Measurements from ENCODE around the gene MORN5.

DNA sequence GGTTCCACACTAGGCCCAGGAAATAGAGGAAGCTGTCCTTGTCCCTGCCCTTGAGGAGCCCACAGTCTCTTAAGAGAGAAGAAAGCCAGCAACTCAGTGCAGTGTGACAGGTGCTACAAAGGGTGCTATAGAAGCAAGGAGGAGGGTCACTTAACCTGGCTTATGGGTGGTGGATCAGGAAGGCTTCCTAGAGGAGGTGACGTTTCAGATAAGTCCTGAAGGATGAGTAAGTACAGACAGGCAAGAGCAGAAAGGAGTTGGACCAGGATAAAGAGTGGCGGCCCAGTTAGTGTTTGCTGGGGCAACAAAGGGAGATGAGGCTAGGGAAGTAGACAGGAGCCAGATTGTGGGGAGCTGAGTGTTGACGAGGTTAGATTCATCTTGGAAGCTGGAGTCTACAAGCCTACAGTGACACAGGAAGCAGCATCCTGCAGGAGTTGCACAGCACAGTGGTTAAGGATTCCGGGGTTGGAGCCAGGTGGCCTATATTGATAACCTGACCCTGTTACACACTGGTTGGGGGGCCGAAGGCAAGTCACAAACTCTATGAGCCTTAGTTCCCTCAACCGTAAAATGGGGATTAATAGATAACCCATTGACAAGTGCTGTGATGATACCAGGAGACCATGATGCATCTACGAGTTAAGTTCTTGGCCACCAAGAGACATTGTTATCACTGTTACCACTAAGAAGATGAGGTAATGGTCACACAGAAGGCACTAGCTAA lies 74.5 kb downstream of the MORN5 start:
- TF ChIP-seq, protein P1, sequence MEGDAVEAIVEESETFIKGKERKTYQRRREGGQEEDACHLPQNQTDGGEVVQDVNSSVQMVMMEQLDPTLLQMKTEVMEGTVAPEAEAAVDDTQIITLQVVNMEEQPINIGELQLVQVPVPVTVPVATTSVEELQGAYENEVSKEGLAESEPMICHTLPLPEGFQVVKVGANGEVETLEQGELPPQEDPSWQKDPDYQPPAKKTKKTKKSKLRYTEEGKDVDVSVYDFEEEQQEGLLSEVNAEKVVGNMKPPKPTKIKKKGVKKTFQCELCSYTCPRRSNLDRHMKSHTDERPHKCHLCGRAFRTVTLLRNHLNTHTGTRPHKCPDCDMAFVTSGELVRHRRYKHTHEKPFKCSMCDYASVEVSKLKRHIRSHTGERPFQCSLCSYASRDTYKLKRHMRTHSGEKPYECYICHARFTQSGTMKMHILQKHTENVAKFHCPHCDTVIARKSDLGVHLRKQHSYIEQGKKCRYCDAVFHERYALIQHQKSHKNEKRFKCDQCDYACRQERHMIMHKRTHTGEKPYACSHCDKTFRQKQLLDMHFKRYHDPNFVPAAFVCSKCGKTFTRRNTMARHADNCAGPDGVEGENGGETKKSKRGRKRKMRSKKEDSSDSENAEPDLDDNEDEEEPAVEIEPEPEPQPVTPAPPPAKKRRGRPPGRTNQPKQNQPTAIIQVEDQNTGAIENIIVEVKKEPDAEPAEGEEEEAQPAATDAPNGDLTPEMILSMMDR (IDR thresholded peaks at IDR 0.05 in 8 of 11, conservative IDR thresholded peaks at IDR 0.05 in 3 of 11), result no peak
- TF ChIP-seq POLR2AphosphoS5 (IDR thresholded peaks at IDR 0.05), result no peak

All from spleen (tissue), 7 donors.